B cell (primary cell): ENCODE results near the gene TBCB. TPM values are rescaled to one million over a fixed set of nuclear protein-coding genes. Genes with fewer than 3 reads are reported as not detected.

Source experiments
- ATAC-seq: fragments of 200-7000 bp; cut with Tn5 transposase; one replicate; pipeline ENCODE4 v1.10.0; 2021; ENCODE audit warnings: low read depth, mild to moderate bottlenecking, moderate number of reproducible peaks, moderate library complexity
- CTCF ChIA-PET: fragments of 350-600 bp; sonication (Branson Sonifier 250); formaldehyde crosslinking; loops from one replicate; lab custom pipeline; 2021; ENCODE audit warnings: antibody characterized with exemption, inconsistent platforms; lab: Charles Lee
- POLR2A ChIA-PET: fragments of 350-600 bp; sonication (Branson Sonifier 250); formaldehyde crosslinking; loops from one replicate; lab custom pipeline; 2021; ENCODE audit warnings: antibody characterized with exemption; lab: Charles Lee
- DNase-seq: peaks from one replicate; pipeline ENCODE4 v3.0.0; 2013
- H2AFZ ChIP-seq: 2 replicates; pipeline ENCODE4 v1.6.1; 2012; ENCODE audit warnings: mild to moderate bottlenecking, low read depth, low read length; ENCODE audit not compliant: insufficient read depth, poor library complexity, severe bottlenecking
- H3K27ac ChIP-seq, 2 donors: 1 replicate in 1 of 2; 2 replicates in 1 of 2; pipeline ENCODE4 v1.5.1; 2012 to 2013; ENCODE audit warnings: low read length in 2 of 2, mild to moderate bottlenecking in 2 of 2, moderate library complexity in 1 of 2
- H3K27me3 ChIP-seq, 4 experiments: fragments of 200-600 bp in 1 of 4; sonication (generic) in 1 of 4; replicated peaks in 1 of 4; 1 replicate in 2 of 4; 2 replicates in 2 of 4; pipeline versions ENCODE4 v1.6.1 to v1.7.0; 2013 to 2016; ENCODE audit warnings: low read length in 3 of 4, mild to moderate bottlenecking in 2 of 4, mixed read lengths in 1 of 4, moderate library complexity in 1 of 4; ENCODE audit not compliant: insufficient read depth in 4 of 4, control insufficient read depth in 3 of 4; ENCODE audit errors: control extremely low read depth in 1 of 4
- H3K36me3 ChIP-seq, 2 experiments: replicated peaks in 1 of 2; 1 replicate in 1 of 2; 2 replicates in 1 of 2; pipeline versions ENCODE4 v1.6.1 to v1.7.1; 2013; ENCODE audit warnings: low read length in 1 of 2; ENCODE audit not compliant: insufficient read depth in 2 of 2, control insufficient read depth in 1 of 2; ENCODE audit errors: control extremely low read depth in 1 of 2, extremely low read depth in 1 of 2
- H3K4me1 ChIP-seq, 2 donors: fragments of 200-600 bp in 1 of 2; sonication (generic) in 1 of 2; 1 replicate in 1 of 2; 2 replicates in 1 of 2; pipeline versions ENCODE4 v1.5.1 to v1.6.1; 2013 to 2017; ENCODE audit warnings: low read length in 2 of 2; ENCODE audit not compliant: control insufficient read depth in 2 of 2, insufficient read depth in 2 of 2
- H3K4me2 ChIP-seq: replicated peaks from 2 replicates; pipeline ENCODE3; 2012; ENCODE audit warnings: mild to moderate bottlenecking, low read depth, low read length; ENCODE audit not compliant: poor library complexity, severe bottlenecking
- H3K4me3 ChIP-seq, 5 experiments: fragments of 200-600 bp in 1 of 5; sonication (generic) in 1 of 5; 1 replicate in 3 of 5; 2 replicates in 2 of 5; pipeline versions ENCODE4 v1.5.1 to v1.7.0; 2011 to 2016; ENCODE audit warnings: low read length in 4 of 5, mild to moderate bottlenecking in 4 of 5, low read depth in 2 of 5, control low read depth in 1 of 5, moderate library complexity in 1 of 5; ENCODE audit not compliant: insufficient read depth in 1 of 5; ENCODE audit errors: control extremely low read depth in 1 of 5, extremely low read depth in 1 of 5
- H3K79me2 ChIP-seq: fragments of 200-600 bp; sonication (generic); one replicate; pipeline ENCODE4 v1.6.0; 2016; ENCODE audit warnings: low read length; ENCODE audit not compliant: control insufficient read depth, insufficient read depth
- H3K9ac ChIP-seq: fragments of 200-600 bp; sonication (generic); 2 replicates; pipeline ENCODE4 v1.6.1; 2017; ENCODE audit warnings: mild to moderate bottlenecking, low read length, moderate library complexity
- H3K9me3 ChIP-seq, 3 donors: one replicate each; pipeline versions ENCODE4 v1.6.1 to v1.7.1; 2013; ENCODE audit warnings: low read length in 2 of 3; ENCODE audit not compliant: control insufficient read depth in 2 of 3, insufficient read depth in 1 of 3; ENCODE audit errors: control extremely low read depth in 1 of 3
- H4K20me1 ChIP-seq: 2 replicates; pipeline ENCODE4 v1.6.0; 2012; ENCODE audit warnings: mild to moderate bottlenecking, low read length; ENCODE audit not compliant: insufficient read depth, control insufficient read depth, poor library complexity, severe bottlenecking
- H3K27ac Mint-ChIP-seq: one replicate; pipeline ENCODE4 v1.8.0; 2021; ENCODE audit warnings: mixed read lengths
- H3K27me3 Mint-ChIP-seq: one replicate; pipeline ENCODE4 v1.8.0; 2021; ENCODE audit warnings: mixed read lengths
- H3K4me1 Mint-ChIP-seq: one replicate; pipeline ENCODE4 v1.8.0; 2021; ENCODE audit warnings: mixed read lengths
- H3K4me3 Mint-ChIP-seq: one replicate; pipeline ENCODE4 v1.8.0; 2021; ENCODE audit warnings: mixed read lengths
- H3K9me3 Mint-ChIP-seq: one replicate; pipeline ENCODE4 v1.8.0; 2022; ENCODE audit warnings: mixed read lengths; ENCODE audit not compliant: insufficient read depth
- CTCF ChIP-seq: fragments of 200-600 bp; IDR thresholded peaks from one replicate; pipeline ENCODE4 v1.8.0; 2022; ENCODE audit warnings: antibody characterized with exemption, mild to moderate bottlenecking
- EZH2 ChIP-seq: IDR thresholded peaks from 2 replicates; pipeline ENCODE4 v1.6.1; 2012; ENCODE audit warnings: borderline replicate concordance, low read depth, mild to moderate bottlenecking, moderate library complexity, low read length; ENCODE audit not compliant: insufficient read depth, poor library complexity, severe bottlenecking
- WGBS: methylation state at CpG from one replicate; pipeline ENCODE4 v1.1.5; 2013; ENCODE audit warnings: missing lambda C conversion rate; ENCODE audit not compliant: insufficient coverage; 5-methylcytosine and 5-hydroxymethylcytosine counted together
- intact Hi-C: fragments of 100-400 bp; cut with micrococcal nuclease; formaldehyde crosslinking; loops from one replicate; pipeline ENCODE4 v1.10.0; 2022
- polyA plus RNA-seq: library from polyadenylated mRNA; depleted of rRNA; stranded (reverse); fragments of >200 nt; gene quantifications from 2 replicates; pipeline ENCODE4 v1.2.3, GENCODE V29; 2012
- total RNA-seq, 2 donors: library from RNA; stranded (reverse); fragments of 120-200 nt in 1 of 2; gene quantifications; 1 replicate in 1 of 2; 2 replicates in 1 of 2; pipeline versions ENCODE4 v1.2.3 to v1.2.4, GENCODE V29; 2013 to 2022

TBCB gene
- total and polyA plus RNA-seq, 2 donors (not counting 1 experiment from before 2014, with no cell fraction given), result 148 to 187 TPM

GRCh38 chr19:36144624-36145023 is 29.4 kb downstream of the TBCB start:
- DNase-seq, result no peak
- intact Hi-C loops, result no loop called here
- Histone ChIP-seq H3K9me3 (peaks cover 0 to 5% (median 0%) of the 10 kb centered on the region in 3 donors), H2AFZ (no peak overlapping the region), H3K79me2 (peaks cover 26% of the 10 kb centered on the region), H3K4me2 (no peak overlapping the region), H3K4me3 (no peak overlapping the region), H3K36me3 (peaks cover 0 to 52% of the 10 kb centered on the region in 2 experiments), H3K27ac (no peak overlapping the region), H4K20me1 (peaks cover 27% of the 10 kb centered on the region), H3K27me3 (no peaks in the 10 kb centered on the region), H3K4me1 (peaks cover 4 to 10% of the 10 kb centered on the region in 2 donors), H3K9ac (no peak overlapping the region)
- ATAC-seq, result no peak
- CTCF ChIA-PET, result interaction anchor here (2.0 to 2.3 kb wide), 2 partner anchors 14 to 16 kb away, joined by 6 to 9 read pairs; no protein-coding TSS in a partner anchor
- no peaks in the 10 kb centered on the region for H3K27me3 Mint-ChIP-seq
- no peak overlapping the region for H3K4me3 Mint-ChIP-seq
- no peaks in the 10 kb centered on the region for H3K9me3 Mint-ChIP-seq
- H3K27ac Mint-ChIP-seq, result no peak overlapping the region
- TF ChIP-seq EZH2 (no peak), CTCF (no peak)
- WGBS, result 100% methylated on average over 1 of the region's 6 CpGs
- H3K4me1 Mint-ChIP-seq, result peaks cover 11% of the 10 kb centered on the region
- POLR2A ChIA-PET, result no interaction called here

GRCh38 chr19:36149673-36150406 is 34.6 kb downstream of the TBCB start:
- H3K4me1 ChIP-seq, result no peaks in the 10 kb centered on the region
- H4K20me1 ChIP-seq, result peaks cover 8% of the 10 kb centered on the region
- no peaks in the 10 kb centered on the region for H3K27me3 ChIP-seq
- H3K9ac ChIP-seq, result no peak overlapping the region
- ATAC-seq (no peak), DNase-seq (no peak)
- Mint-ChIP-seq H3K9me3 (no peaks in the 10 kb centered on the region), H3K4me1 (no peaks in the 10 kb centered on the region), H3K27me3 (no peaks in the 10 kb centered on the region), H3K4me3 (no peak overlapping the region), H3K27ac (no peak overlapping the region)
- no peak overlapping the region for H2AFZ ChIP-seq
- intact Hi-C loops, result no loop called here
- H3K4me3 ChIP-seq, result no peak overlapping the region
- no peak overlapping the region for H3K27ac ChIP-seq
- no peak for TF ChIP-seq EZH2
- no peak for TF ChIP-seq CTCF
- ChIA-PET POLR2A (no interaction called here), CTCF (interaction anchor here (0.6 to 1.0 kb wide), 2 partner anchors 22 to 23 kb away, joined by 3 read pairs; no protein-coding TSS in a partner anchor)
- peaks cover 1 to 54% of the 10 kb centered on the region in 2 experiments for H3K36me3 ChIP-seq
- 97% methylated on average over 11 of the region's 13 CpGs for WGBS
- H3K79me2 ChIP-seq, result peaks cover 6% of the 10 kb centered on the region
- no peak overlapping the region for H3K4me2 ChIP-seq
- H3K9me3 ChIP-seq, result no peaks in the 10 kb centered on the region
